Common myeloid progenitor, CD34-positive (primary cell): ENCODE data around the gene TAS2R7.

Experiments used
- CTCF ChIA-PET: fragments of 350-600 bp; sonication (Branson Sonifier 250); formaldehyde crosslinking; loops from one replicate; lab custom pipeline; 2021; ENCODE audit warnings: antibody characterized with exemption; lab: Charles Lee
- POLR2A ChIA-PET: fragments of 350-600 bp; sonication (Branson Sonifier 250); formaldehyde crosslinking; loops from one replicate; lab custom pipeline; 2021; ENCODE audit warnings: antibody characterized with exemption; lab: Charles Lee
- DNase-seq, 3 donors: peaks; one replicate each; pipeline versions ENCODE4 v3.0.0 to v3.0.0-alpha.2; 2013
- H3K27ac ChIP-seq, 2 experiments: 1 replicate in 1 of 2; 2 replicates in 1 of 2; pipeline ENCODE4 v1.7.0; 2013; ENCODE audit warnings: inconsistent platforms in 2 of 2, low read length in 2 of 2, mild to moderate bottlenecking in 2 of 2, low read depth in 1 of 2, moderate library complexity in 1 of 2; ENCODE audit not compliant: severe bottlenecking in 2 of 2, insufficient read depth in 1 of 2, poor library complexity in 1 of 2
- H3K27me3 ChIP-seq, 5 experiments: replicated peaks in 2 of 5; 1 replicate in 3 of 5; 2 replicates in 2 of 5; pipeline versions ENCODE4 v1.6.1 to v1.7.0; 2013; ENCODE audit warnings: low read length in 4 of 5, mild to moderate bottlenecking in 2 of 5, moderate library complexity in 2 of 5, inconsistent platforms in 1 of 5; ENCODE audit not compliant: insufficient read depth in 5 of 5, control insufficient read depth in 4 of 5
- H3K36me3 ChIP-seq, 4 experiments: 1 replicate in 2 of 4; 2 replicates in 2 of 4; pipeline versions ENCODE4 v1.6.1 to v1.7.0; 2013; ENCODE audit warnings: low read length in 3 of 4, control low read depth in 1 of 4, mild to moderate bottlenecking in 1 of 4; ENCODE audit not compliant: control insufficient read depth in 4 of 4, insufficient read depth in 4 of 4
- H3K4me1 ChIP-seq, 4 experiments: 1 replicate in 3 of 4; 2 replicates in 1 of 4; pipeline versions ENCODE4 v1.6.1 to v1.7.1; 2013; ENCODE audit warnings: low read length in 3 of 4, mild to moderate bottlenecking in 3 of 4, control low read depth in 1 of 4, inconsistent platforms in 1 of 4, moderate library complexity in 1 of 4; ENCODE audit not compliant: control insufficient read depth in 4 of 4, insufficient read depth in 4 of 4; ENCODE audit errors: control extremely low read depth in 1 of 4
- H3K4me3 ChIP-seq, 7 experiments: 1 replicate in 4 of 7; 2 replicates in 3 of 7; pipeline versions ENCODE4 v1.5.1 to v1.7.0; 2013; ENCODE audit warnings: mild to moderate bottlenecking in 7 of 7, low read length in 6 of 7, moderate library complexity in 6 of 7, inconsistent platforms in 2 of 7, low read depth in 2 of 7, control low read depth in 1 of 7; ENCODE audit not compliant: insufficient read depth in 4 of 7, control insufficient read depth in 1 of 7; ENCODE audit errors: extremely low read depth in 1 of 7
- H3K9me3 ChIP-seq, 5 experiments: 1 replicate in 4 of 5; 2 replicates in 1 of 5; pipeline versions ENCODE4 v1.6.1 to v1.7.1; 2013; ENCODE audit warnings: low read length in 4 of 5, mild to moderate bottlenecking in 2 of 5, inconsistent platforms in 1 of 5, low read depth in 1 of 5, moderate library complexity in 1 of 5; ENCODE audit not compliant: control insufficient read depth in 4 of 5, insufficient read depth in 2 of 5; ENCODE audit errors: control extremely low read depth in 1 of 5
- WGBS: methylation state at CpG from one replicate; pipeline ENCODE4 v1.1.5; 2013; ENCODE audit not compliant: insufficient coverage; 5-methylcytosine and 5-hydroxymethylcytosine counted together

The TAS2R7 gene

DNA sequence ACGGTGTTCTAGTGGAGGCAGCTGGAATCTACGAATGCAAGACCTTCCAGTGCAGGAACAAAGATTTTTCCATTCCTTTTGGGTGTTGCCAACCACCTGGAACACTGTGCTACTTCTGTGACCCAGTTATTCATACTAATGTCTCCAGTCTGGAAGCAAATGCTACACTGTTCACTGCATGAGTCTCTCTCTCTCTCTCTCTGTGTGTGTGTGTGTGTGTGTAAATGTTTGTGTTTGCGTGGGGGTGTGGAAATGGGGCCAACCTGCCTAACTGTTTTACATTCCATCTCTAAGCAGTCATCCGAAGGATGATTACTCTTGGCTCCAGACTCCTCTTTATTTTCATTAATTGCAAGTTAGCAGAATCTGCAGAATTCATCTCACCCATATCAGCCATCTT lies 49.4 kb downstream of the TAS2R7 start:
- Histone ChIP-seq H3K27me3 (no peaks in the 10 kb centered on the region), H3K27ac (no peak overlapping the region), H3K4me1 (peaks cover 0 to 7% (median 5%) of the 10 kb centered on the region in 4 experiments), H3K36me3 (no peaks in the 10 kb centered on the region), H3K4me3 (no peak overlapping the region), H3K9me3 (peaks cover 0 to 16% (median 11%) of the 10 kb centered on the region in 5 experiments)
- ChIA-PET CTCF (interaction anchor here (1.0 to 1.3 kb wide), 2 partner anchors 10 to 517 kb away, joined by 4 to 5 read pairs; no protein-coding TSS in a partner anchor), POLR2A (no interaction called here)
- 85% methylated on average over 3 of the region's 4 CpGs for WGBS
- no peak for DNase-seq
